ENCODE measurements around the gene GCNA. TPM values are rescaled to one million over a fixed set of nuclear protein-coding genes. Genes with fewer than 3 reads are reported as not detected.
"Not testable (repeated sequence)": the region's sequence is repeated elsewhere in the genome, so short reads cannot be mapped to it uniquely, and the experiment has no call there.

GCNA gene
- total RNA-seq, 2 experiments from 2014 or later: 1.6 to 3.1 TPM

DNA sequence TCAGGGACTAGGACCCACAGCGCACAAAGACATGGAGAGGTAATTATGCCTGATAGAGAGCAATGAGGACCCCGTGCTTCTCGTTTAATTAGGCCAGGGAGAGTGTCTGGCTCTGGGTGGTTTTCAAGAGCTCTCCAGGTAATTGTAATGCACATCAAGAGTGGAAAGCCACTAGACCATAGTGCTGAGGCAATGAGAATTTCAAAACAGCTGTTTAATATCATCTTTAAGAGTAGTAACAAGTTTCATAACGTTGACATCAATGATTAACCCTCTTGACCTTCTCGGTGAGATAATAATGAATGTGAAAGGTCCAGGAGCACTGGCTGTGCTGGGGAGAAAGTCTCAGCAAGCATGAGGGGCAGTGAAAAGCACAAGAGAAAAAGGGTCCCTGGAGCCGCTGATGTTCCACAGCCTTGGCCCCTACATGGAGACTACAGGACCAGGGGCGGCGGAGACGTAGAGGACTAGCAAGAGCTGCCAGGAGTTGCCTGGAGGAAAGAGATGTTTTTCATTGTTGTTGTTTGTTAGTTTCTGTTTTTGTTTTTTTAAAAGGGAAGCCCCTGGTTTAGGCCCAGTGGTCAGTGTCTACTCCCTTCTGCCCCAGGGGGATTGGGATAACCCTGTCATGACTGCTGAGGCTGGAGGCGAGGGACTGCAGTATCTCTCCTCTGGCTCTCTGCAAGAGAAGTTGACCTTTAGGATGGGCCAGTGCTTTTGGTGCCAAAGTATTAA, 54.9 kb downstream of the GCNA start:
- Mint-ChIP-seq H3K9me3 (no peaks in the 10 kb centered on the region), H3K4me3 (no peak overlapping the region), H3K4me1 (peaks cover 32% of the 10 kb centered on the region), H3K36me3 (no peaks in the 10 kb centered on the region), H3K27ac (no peak overlapping the region), H3K27me3 (no peaks in the 10 kb centered on the region)
- no peak for DNase-seq

DNA sequence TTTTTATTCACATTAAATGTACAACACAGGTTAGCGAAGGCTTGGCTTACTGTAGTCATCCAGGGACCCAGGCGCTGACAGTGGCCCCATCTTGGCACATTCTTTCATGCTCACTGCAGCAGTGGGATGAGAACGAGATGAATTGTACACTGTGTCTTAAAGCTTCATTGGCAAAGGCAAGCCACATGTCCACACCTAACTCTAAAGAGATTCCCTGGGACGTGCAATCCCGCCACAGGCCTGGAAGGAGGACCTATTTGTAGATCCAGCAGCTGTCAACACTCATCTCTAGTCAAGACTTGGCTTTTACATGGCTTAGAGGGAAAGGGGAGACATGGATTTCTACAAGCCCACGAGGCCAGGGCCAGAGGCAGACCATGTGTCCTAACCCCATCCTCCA, 56.1 kb downstream of the GCNA start:
- no peak for DNase-seq
- H3K9me3 Mint-ChIP-seq: no peaks in the 10 kb centered on the region
- H3K27ac Mint-ChIP-seq: no peak overlapping the region
- H3K4me1 Mint-ChIP-seq: peaks cover 30% of the 10 kb centered on the region
- no peaks in the 10 kb centered on the region for H3K36me3 Mint-ChIP-seq
- H3K27me3 Mint-ChIP-seq: no peaks in the 10 kb centered on the region
- no peak overlapping the region for H3K4me3 Mint-ChIP-seq

DNA sequence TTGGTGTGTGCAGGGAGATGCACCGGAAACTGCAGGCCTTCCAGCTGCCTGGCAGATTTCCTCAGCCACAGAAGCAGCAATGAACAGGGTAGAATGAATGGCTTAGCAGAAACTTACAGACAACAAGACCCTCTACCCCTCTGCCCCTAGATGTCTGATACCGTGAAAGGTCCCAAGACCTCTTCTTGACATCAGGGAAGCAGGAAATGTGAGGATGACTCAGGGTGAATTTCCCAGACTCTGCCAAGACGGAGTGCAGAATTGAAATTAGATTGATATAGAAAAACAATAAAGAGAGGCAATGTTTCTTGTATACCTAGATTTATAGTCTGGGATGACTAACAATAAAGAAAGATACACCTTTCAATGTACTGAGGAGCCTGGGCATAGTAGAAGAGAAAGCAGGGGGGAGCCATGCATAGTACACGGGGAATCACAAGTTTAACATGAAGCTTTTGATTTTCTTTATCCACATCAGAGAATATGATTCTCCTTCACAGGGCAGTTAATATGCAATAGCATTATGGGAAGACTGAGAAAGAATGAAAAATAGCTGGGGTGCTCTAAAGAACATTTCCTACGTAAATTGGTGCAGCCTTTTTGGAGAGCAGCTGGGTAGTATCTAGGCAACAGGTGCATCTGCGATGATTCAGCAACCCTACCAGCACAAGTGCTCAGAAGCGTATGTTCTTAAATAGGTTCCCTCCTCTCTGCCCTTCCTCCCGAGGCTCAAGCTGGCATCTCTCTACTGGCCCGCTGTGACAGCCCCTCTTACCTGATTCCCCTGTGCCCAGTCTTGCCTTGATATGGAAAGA, 58.4 kb downstream of the GCNA start:
- no peaks in the 10 kb centered on the region for H3K9me3 Mint-ChIP-seq
- no peak overlapping the region for H3K27ac Mint-ChIP-seq
- no peaks in the 10 kb centered on the region for H3K36me3 Mint-ChIP-seq
- peak overlapping the region; percentile 22 for H3K4me3 Mint-ChIP-seq
- H3K4me1 Mint-ChIP-seq: peaks cover 26% of the 10 kb centered on the region
- no peaks in the 10 kb centered on the region for H3K27me3 Mint-ChIP-seq
- no peak for DNase-seq

- Mint-ChIP-seq H3K36me3 (no peaks in the 10 kb centered on the region), H3K9me3 (no peaks in the 10 kb centered on the region), H3K4me1 (peaks cover 26% of the 10 kb centered on the region), H3K27me3 (no peaks in the 10 kb centered on the region), H3K4me3 (peak overlapping the region; percentile 22), H3K27ac (no peak overlapping the region)
- no peak for DNase-seq
Measured at GRCh38 chrX:71637253-71637618, 59.0 kb downstream of the GCNA start.

DNA sequence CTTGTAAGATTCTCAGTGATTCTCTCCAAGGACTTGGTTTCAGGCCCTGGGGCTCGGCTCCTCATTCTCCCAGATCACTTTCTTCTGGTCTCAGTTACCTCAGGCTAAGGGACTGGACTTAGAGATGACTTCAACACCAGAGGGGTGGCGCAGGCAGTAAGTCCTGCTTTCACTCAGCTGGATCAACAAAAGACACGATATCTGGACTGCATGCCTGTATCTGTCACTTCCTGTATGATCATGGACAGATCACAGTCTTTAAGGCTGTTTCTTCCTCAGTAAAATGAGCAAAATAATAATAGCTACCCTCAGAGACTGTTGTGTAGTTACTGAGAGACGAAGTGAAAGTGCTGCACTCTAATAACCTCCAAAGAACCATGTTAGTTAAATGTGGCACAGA, 59.6 kb downstream of the GCNA start:
- Mint-ChIP-seq H3K4me3 (no peak overlapping the region), H3K36me3 (no peaks in the 10 kb centered on the region), H3K9me3 (no peaks in the 10 kb centered on the region), H3K27ac (no peak overlapping the region), H3K27me3 (no peaks in the 10 kb centered on the region), H3K4me1 (peaks cover 24% of the 10 kb centered on the region)
- DNase-seq: no peak

GRCh38 chrX:71638409-71638808, 60.2 kb downstream of the GCNA start:
- no peaks in the 10 kb centered on the region for H3K27me3 Mint-ChIP-seq
- DNase-seq: no peak
- no peak overlapping the region for H3K27ac Mint-ChIP-seq
- no peaks in the 10 kb centered on the region for H3K36me3 Mint-ChIP-seq
- H3K9me3 Mint-ChIP-seq: no peaks in the 10 kb centered on the region
- peaks cover 19% of the 10 kb centered on the region for H3K4me1 Mint-ChIP-seq
- no peak overlapping the region for H3K4me3 Mint-ChIP-seq

DNA sequence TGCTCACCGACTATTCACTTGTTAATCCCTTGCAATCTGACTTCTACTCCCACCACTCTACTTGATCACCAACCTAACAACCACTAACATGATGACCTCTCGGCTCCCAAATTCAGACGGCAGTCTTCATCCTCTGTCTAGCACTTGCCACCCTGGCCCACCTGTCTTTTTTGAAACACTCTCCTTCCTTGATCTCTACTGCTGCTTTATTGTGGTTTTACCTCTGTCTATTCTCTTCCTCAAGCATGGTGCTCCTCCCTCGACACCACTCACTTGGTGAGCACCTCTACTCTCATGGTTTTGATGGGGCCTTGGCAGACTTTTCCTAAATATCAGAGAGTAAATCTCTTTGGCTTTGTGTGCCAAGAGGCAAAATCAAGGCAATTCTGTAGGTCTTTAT, 61.8 kb downstream of the GCNA start:
- H3K27me3 Mint-ChIP-seq: no peaks in the 10 kb centered on the region
- H3K27ac Mint-ChIP-seq: no peak overlapping the region
- no peaks in the 10 kb centered on the region for H3K36me3 Mint-ChIP-seq
- H3K9me3 Mint-ChIP-seq: no peaks in the 10 kb centered on the region
- no peak for DNase-seq
- H3K4me3 Mint-ChIP-seq: no peak overlapping the region
- H3K4me1 Mint-ChIP-seq: peaks cover 13% of the 10 kb centered on the region

GRCh38 chrX:71644406-71644805, 66.2 kb downstream of the GCNA start:
- not testable (repeated sequence) for H3K36me3 Mint-ChIP-seq, DNase-seq, H3K4me3 Mint-ChIP-seq, H3K9me3 Mint-ChIP-seq, H3K27ac Mint-ChIP-seq, H3K27me3 Mint-ChIP-seq, H3K4me1 Mint-ChIP-seq

DNA sequence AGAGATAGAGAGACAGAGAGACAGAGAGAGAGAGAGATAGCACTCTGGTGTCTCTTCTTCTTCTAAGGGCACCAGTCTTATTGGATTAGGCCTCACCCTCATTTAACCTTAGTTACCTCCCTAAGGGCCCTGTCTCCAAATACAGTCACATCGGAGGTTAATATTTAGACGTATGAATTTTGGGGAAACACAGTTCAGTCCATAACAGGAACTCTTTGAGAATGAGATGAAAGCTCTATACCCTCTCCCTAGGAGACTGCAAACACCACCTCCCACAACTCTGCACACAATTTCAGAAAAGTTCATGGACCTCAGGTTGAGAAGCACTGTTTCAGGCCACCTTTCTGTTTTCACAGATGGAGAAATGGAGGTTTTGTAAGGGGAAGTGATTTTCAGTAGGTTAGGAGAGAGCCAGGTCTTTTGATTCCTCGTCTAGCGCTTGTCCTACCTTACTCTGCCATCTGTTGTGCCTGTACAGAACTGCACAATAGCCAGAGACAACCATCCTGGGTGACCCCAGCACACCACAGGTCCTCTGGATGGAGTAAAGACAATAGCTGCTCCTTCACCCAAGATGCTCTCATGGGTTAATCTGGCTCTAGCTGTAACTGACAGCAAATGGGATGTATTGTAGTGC, 72.2 kb downstream of the GCNA start:
- H3K27me3 Mint-ChIP-seq: no peaks in the 10 kb centered on the region
- H3K27ac Mint-ChIP-seq: no peak overlapping the region
- no peak overlapping the region for H3K4me3 Mint-ChIP-seq
- H3K9me3 Mint-ChIP-seq: no peaks in the 10 kb centered on the region
- peaks cover 19% of the 10 kb centered on the region for H3K4me1 Mint-ChIP-seq
- peaks cover 2% of the 10 kb centered on the region for H3K36me3 Mint-ChIP-seq
- peak; percentile 22 for DNase-seq

DNA sequence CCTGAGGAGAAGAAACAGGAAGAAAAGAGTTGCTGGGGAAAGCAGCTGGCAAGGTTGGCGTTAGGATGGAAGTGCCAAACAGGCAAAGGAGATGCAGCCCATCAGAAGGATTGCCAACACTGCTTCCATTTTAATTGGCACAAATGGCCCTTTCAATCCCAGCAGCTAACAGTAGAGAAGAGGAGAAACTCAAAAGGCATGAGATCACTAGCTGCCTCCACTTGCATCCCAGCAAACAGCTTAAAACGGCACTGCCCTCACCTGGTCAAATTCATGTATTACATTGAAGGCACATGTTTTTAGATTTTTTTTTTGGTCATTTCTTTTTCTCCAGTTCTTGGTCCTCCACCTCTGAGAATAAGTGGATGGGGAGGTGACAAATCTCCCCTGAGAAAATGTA, 74.2 kb downstream of the GCNA start:
- peaks cover 3% of the 10 kb centered on the region for H3K27me3 Mint-ChIP-seq

GRCh38 chrX:71653344-71653743, 75.1 kb downstream of the GCNA start:
- H3K9me3 Mint-ChIP-seq: peaks cover 1% of the 10 kb centered on the region
- DNase-seq: no peak
- H3K27me3 Mint-ChIP-seq: peaks cover 3% of the 10 kb centered on the region
- peaks cover 24% of the 10 kb centered on the region for H3K4me1 Mint-ChIP-seq
- no peak overlapping the region for H3K4me3 Mint-ChIP-seq
- H3K27ac Mint-ChIP-seq: no peak overlapping the region
- peaks cover 2% of the 10 kb centered on the region for H3K36me3 Mint-ChIP-seq

More for the DNA sequence above, 74.2 kb downstream of the GCNA start:
- no peak overlapping the region for H3K27ac Mint-ChIP-seq
- peaks cover 1% of the 10 kb centered on the region for H3K9me3 Mint-ChIP-seq
- H3K4me3 Mint-ChIP-seq: no peak overlapping the region
- peaks cover 2% of the 10 kb centered on the region for H3K36me3 Mint-ChIP-seq
- peaks cover 26% of the 10 kb centered on the region for H3K4me1 Mint-ChIP-seq
- peak; percentile 46 for DNase-seq

DNA sequence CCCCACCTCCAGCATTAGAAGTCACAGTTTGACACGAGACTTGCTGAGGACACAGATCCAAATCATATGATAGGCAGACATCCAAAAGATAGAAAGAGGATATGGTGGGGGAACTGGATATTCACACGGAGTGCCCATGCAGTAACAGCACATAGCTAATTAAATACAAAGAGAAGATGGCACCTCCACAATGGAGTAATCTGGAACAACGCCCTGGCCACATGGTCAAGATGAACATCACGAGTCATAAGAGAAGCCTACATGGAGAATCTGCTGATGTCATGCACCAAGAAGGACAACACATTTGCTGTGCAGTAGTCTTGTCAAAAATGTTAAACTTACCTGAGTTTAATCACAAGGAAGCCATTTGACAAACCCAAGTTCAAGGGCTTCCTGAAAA, 79.0 kb downstream of the GCNA start:
- no peak for DNase-seq
- no peaks in the 10 kb centered on the region for H3K36me3 Mint-ChIP-seq
- H3K27me3 Mint-ChIP-seq: peaks cover 3% of the 10 kb centered on the region
- H3K27ac Mint-ChIP-seq: no peak overlapping the region
- H3K4me1 Mint-ChIP-seq: peaks cover 16% of the 10 kb centered on the region
- no peak overlapping the region for H3K4me3 Mint-ChIP-seq
- peaks cover 1% of the 10 kb centered on the region for H3K9me3 Mint-ChIP-seq

GRCh38 chrX:71659342-71659741, 81.1 kb downstream of the GCNA start:
- DNase-seq: no peak
- H3K9me3 Mint-ChIP-seq: peaks cover 1% of the 10 kb centered on the region
- no peaks in the 10 kb centered on the region for H3K36me3 Mint-ChIP-seq
- peaks cover 3% of the 10 kb centered on the region for H3K27me3 Mint-ChIP-seq
- no peak overlapping the region for H3K27ac Mint-ChIP-seq
- H3K4me1 Mint-ChIP-seq: peaks cover 27% of the 10 kb centered on the region
- H3K4me3 Mint-ChIP-seq: no peak overlapping the region

GRCh38 chrX:71659959-71660358, 81.7 kb downstream of the GCNA start:
- H3K36me3 Mint-ChIP-seq: no peaks in the 10 kb centered on the region
- peaks cover 3% of the 10 kb centered on the region for H3K27me3 Mint-ChIP-seq
- DNase-seq: no peak
- no peak overlapping the region for H3K4me3 Mint-ChIP-seq
- H3K9me3 Mint-ChIP-seq: peaks cover 1% of the 10 kb centered on the region
- peaks cover 30% of the 10 kb centered on the region for H3K4me1 Mint-ChIP-seq
- H3K27ac Mint-ChIP-seq: no peak overlapping the region

DNA sequence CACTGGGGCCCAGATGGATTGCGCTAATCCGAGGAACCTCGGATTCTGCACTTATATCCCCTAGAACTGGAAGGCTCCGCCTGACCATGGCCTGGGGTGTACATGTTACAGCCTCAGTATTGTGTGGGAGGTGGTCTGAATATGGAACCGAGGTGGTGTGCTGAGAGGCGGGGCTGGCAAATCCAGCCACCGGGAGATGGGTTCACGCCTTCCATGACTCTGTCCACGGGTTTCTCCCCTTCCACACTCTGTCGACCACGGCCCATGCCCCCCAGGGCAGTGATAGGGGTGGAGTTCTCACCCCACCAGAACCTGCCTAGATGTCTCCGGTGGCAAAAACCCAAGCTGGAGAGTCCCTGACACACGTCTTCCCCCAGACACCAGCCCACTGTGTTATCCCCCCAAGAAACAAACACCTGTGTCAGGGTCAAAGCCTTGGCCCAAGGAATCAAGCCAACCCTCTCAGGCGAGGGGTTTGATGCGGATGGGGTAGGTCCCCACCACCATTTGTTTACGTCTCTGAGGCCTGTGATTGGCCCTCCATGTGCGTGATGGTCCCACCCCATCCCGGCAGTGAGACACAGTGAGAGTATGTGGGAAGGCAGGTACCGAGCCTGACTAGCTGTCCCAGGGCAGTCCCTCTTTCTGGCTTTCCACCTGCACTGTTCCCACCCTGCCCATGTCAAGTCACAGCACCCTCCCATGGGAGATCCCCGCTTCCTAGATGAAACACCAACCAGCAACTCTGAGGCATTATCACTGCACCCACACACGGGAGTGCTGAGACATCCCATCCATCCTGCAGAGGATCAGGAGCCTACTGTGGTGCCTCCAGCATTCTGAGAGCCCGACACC, 82.6 kb downstream of the GCNA start:
- Mint-ChIP-seq H3K9me3 (peaks cover 1% of the 10 kb centered on the region), H3K4me3 (no peak overlapping the region), H3K4me1 (peaks cover 31% of the 10 kb centered on the region), H3K27ac (peak overlapping the region; percentile 51), H3K27me3 (peaks cover 3% of the 10 kb centered on the region), H3K36me3 (no peaks in the 10 kb centered on the region)
- DNase-seq: no peak
